HCT116 (cell line): ENCODE measurements around the gene AOAH. TPM values are rescaled to one million over a fixed set of nuclear protein-coding genes. Genes with fewer than 3 reads are reported as not detected.

Experiments
- ATAC-seq: fragments of 200-7000 bp; cut with Tn5 transposase; 2 replicates; pipeline ENCODE4 v1.9.1; 2020; ENCODE audit warnings: mild to moderate bottlenecking, moderate library complexity
- BruUV-seq: library from RNA; stranded (reverse); fragments of 400-500 nt; replicated peaks from 2 replicates; lab custom pipeline; 2021; lab: Mats Ljungman, UMichigan
- CTCF ChIA-PET: fragments of 300-600 bp; sonication (Branson Sonifier 250); formaldehyde crosslinking; loops from one replicate; lab custom pipeline; 2021; ENCODE audit warnings: antibody characterized with exemption; lab: Charles Lee
- POLR2A ChIA-PET: fragments of 300-600, 350-600 bp; sonication (Branson Sonifier 250); formaldehyde crosslinking; loops from one replicate; lab custom pipeline; 2021; ENCODE audit warnings: antibody characterized with exemption; lab: Charles Lee
- RAD21 ChIA-PET, 2 experiments: fragments of 300-600 bp; sonication (Branson Sonifier 250); formaldehyde crosslinking; loops; one replicate each; lab custom pipeline; 2023; ENCODE audit warnings: low total read pairs in 2 of 2; ENCODE audit not compliant: uncharacterized antibody in 2 of 2, unreplicated experiment in 2 of 2, low non-redundant PET in 1 of 2; lab: Charles Lee
- DNase-seq: peaks from one replicate; pipeline ENCODE4 v3.0.0-alpha.2; 2010; ENCODE audit warnings: low read depth, low spot score
- H2AFZ ChIP-seq: fragments of 200-600 bp; shearing (Covaris generic), sonication (generic); 2 replicates; pipeline ENCODE4 v1.6.1; 2017; ENCODE audit warnings: low read depth, mixed run types, mixed read lengths, antibody characterized with exemption, low read length; ENCODE audit not compliant: poor library complexity, severe bottlenecking
- H3K27ac ChIP-seq: 2 replicates; pipeline ENCODE4 v1.5.1; 2012; ENCODE audit warnings: low read depth, low read length
- H3K27me3 ChIP-seq: fragments of 200-600 bp; sonication (generic); 2 replicates; pipeline ENCODE4 v1.6.1; 2016; ENCODE audit warnings: mixed run types, low read length, mixed read lengths; ENCODE audit not compliant: insufficient read depth
- H3K36me3 ChIP-seq, 2 experiments: fragments of 200-500 bp in 1 of 2; fragments of 200-600 bp in 1 of 2; sonication (Bioruptor generic) in 1 of 2; sonication (generic) in 1 of 2; 2 replicates each; pipeline versions ENCODE4 v1.5.1 to v1.6.1; 2014 to 2016; ENCODE audit warnings: low read length in 2 of 2, inconsistent platforms in 1 of 2, mixed read lengths in 1 of 2, mixed run types in 1 of 2; ENCODE audit not compliant: insufficient read depth in 2 of 2, control insufficient read depth in 1 of 2
- H3K4me1 ChIP-seq, 2 experiments: fragments of 200-600 bp in 1 of 2; sonication (generic) in 1 of 2; 2 replicates each; pipeline versions ENCODE4 v1.5.1 to v1.6.1; 2012 to 2017; ENCODE audit warnings: low read length in 2 of 2, inconsistent platforms in 1 of 2, mild to moderate bottlenecking in 1 of 2, mixed read lengths in 1 of 2, mixed run types in 1 of 2, moderate library complexity in 1 of 2; ENCODE audit not compliant: insufficient read depth in 2 of 2, control insufficient read depth in 1 of 2
- H3K4me2 ChIP-seq: fragments of 200-600 bp; sonication (generic); 2 replicates; pipeline ENCODE4 v1.6.1; 2017; ENCODE audit warnings: mixed run types, low read length, mixed read lengths
- H3K4me3 ChIP-seq, 2 experiments: fragments of 200-600 bp in 1 of 2; sonication (generic) in 1 of 2; replicated peaks in 1 of 2; 2 replicates each; pipeline ENCODE4 v1.5.1; 2011 to 2016; ENCODE audit warnings: low read length in 2 of 2, control low read depth in 1 of 2, low read depth in 1 of 2, mild to moderate bottlenecking in 1 of 2, mixed read lengths in 1 of 2, mixed run types in 1 of 2
- H3K79me2 ChIP-seq: fragments of 200-600 bp; sonication (generic); 2 replicates; pipeline ENCODE4 v1.6.1; 2017; ENCODE audit warnings: mild to moderate bottlenecking, mixed run types, low read length, moderate library complexity, mixed read lengths; ENCODE audit not compliant: insufficient read depth
- H3K9ac ChIP-seq: fragments of 200-600 bp; sonication (generic); 2 replicates; pipeline ENCODE4 v1.6.1; 2016; ENCODE audit warnings: low read length, mixed read lengths
- H3K9me2 ChIP-seq: fragments of 200-600 bp; sonication (generic), shearing (Covaris generic); 2 replicates; pipeline ENCODE4 v1.6.1; 2017; ENCODE audit warnings: mixed run types, mild to moderate bottlenecking, moderate library complexity; ENCODE audit not compliant: insufficient read depth
- H3K9me3 ChIP-seq, 2 experiments: fragments of 200-500 bp in 1 of 2; fragments of 200-600 bp in 1 of 2; sonication (Bioruptor generic) in 1 of 2; sonication (generic) in 1 of 2; 2 replicates each; pipeline ENCODE4 v1.6.1; 2014 to 2017; ENCODE audit warnings: low read length in 2 of 2, mixed read lengths in 2 of 2, inconsistent platforms in 1 of 2, low read depth in 1 of 2, mild to moderate bottlenecking in 1 of 2, mixed run types in 1 of 2, moderate library complexity in 1 of 2; ENCODE audit not compliant: control insufficient read depth in 1 of 2, insufficient read depth in 1 of 2
- H4K20me1 ChIP-seq: fragments of 200-600 bp; sonication (generic), shearing (Covaris generic); 2 replicates; pipeline ENCODE4 v1.6.1; 2017; ENCODE audit warnings: mixed run types, mild to moderate bottlenecking, moderate library complexity; ENCODE audit not compliant: insufficient read depth
- CBX3 ChIP-seq: IDR thresholded peaks from 2 replicates; pipeline ENCODE4 v1.6.1; 2012; ENCODE audit warnings: low read depth
- EGR1 ChIP-seq: IDR thresholded peaks from 2 replicates; pipeline ENCODE4 v1.6.1; 2012; ENCODE audit warnings: low read depth
- EZH2phosphoT487 ChIP-seq: fragments of 200-600 bp; IDR thresholded peaks from 2 replicates; pipeline ENCODE4 v1.6.1; 2018; ENCODE audit warnings: antibody characterized with exemption, borderline replicate concordance
- MAX ChIP-seq: IDR thresholded peaks from 2 replicates; pipeline ENCODE4 v1.6.1; 2012
- POLR2A ChIP-seq: IDR thresholded peaks from 2 replicates; pipeline ENCODE4 v1.7.0; 2011; ENCODE audit warnings: borderline replicate concordance; ENCODE audit not compliant: insufficient read depth, insufficient read length; ENCODE audit errors: extremely low read depth
- POLR2AphosphoS5 ChIP-seq: IDR thresholded peaks from 2 replicates; pipeline ENCODE4 v1.6.1; 2011; ENCODE audit warnings: mild to moderate bottlenecking, low read depth, low read length, moderate library complexity
- REST ChIP-seq: IDR thresholded peaks from 2 replicates; pipeline ENCODE4 v1.6.1; 2012; ENCODE audit warnings: low read depth
- SP1 ChIP-seq: IDR thresholded peaks from 2 replicates; pipeline ENCODE4 v1.6.1; 2012; ENCODE audit warnings: low read depth
- TCF7L2 ChIP-seq: IDR thresholded peaks from 2 replicates; pipeline ENCODE4 v1.7.0; 2011; ENCODE audit warnings: borderline replicate concordance, inconsistent platforms; ENCODE audit not compliant: insufficient read depth, insufficient read length; ENCODE audit errors: extremely low read depth
- intact Hi-C: fragments of 100-400 bp; cut with micrococcal nuclease; formaldehyde crosslinking; loops from 2 replicates; pipeline ENCODE4 v1.10.0; 2022
- total RNA-seq: library from RNA; stranded (reverse); gene quantifications from one replicate; pipeline ENCODE4 v1.2.1, GENCODE V29; 2021; ENCODE audit not compliant: unreplicated experiment
- TF ChIP-seq, protein P1 (sequence below): IDR thresholded peaks from 2 replicates; pipeline ENCODE4 v1.6.1; 2011; ENCODE audit warnings: mild to moderate bottlenecking, low read length, moderate library complexity; ENCODE audit not compliant: insufficient replicate concordance; ENCODE audit errors: extremely low read depth

The AOAH gene
- total RNA-seq, 1 experiment from 2014 or later, result 1.1 TPM

- TF ChIP-seq, protein P1, sequence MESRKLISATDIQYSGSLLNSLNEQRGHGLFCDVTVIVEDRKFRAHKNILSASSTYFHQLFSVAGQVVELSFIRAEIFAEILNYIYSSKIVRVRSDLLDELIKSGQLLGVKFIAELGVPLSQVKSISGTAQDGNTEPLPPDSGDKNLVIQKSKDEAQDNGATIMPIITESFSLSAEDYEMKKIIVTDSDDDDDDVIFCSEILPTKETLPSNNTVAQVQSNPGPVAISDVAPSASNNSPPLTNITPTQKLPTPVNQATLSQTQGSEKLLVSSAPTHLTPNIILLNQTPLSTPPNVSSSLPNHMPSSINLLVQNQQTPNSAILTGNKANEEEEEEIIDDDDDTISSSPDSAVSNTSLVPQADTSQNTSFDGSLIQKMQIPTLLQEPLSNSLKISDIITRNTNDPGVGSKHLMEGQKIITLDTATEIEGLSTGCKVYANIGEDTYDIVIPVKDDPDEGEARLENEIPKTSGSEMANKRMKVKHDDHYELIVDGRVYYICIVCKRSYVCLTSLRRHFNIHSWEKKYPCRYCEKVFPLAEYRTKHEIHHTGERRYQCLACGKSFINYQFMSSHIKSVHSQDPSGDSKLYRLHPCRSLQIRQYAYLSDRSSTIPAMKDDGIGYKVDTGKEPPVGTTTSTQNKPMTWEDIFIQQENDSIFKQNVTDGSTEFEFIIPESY, result no peak
- TF ChIP-seq TCF7L2, result no peak
These were observed 201.8 kb downstream of the AOAH start (continued) for GRCh38 chr7:36522453-36523007.

GRCh38 chr7:36521911-36522310 lies 202.4 kb downstream of the AOAH start:
- CTCF ChIA-PET, result no interaction called here
- H3K4me1 ChIP-seq, result peaks cover 5 to 9% of the 10 kb centered on the region in 2 experiments; a peak in 3 of 4 replicates
- DNase-seq, result no peak
- 0 out of 2 replicates have a peak, but pooled peaks cover 3% of the 10 kb centered on the region for H3K27me3 ChIP-seq
- H3K9me2 ChIP-seq, result no peaks in the 10 kb centered on the region
- H3K79me2 ChIP-seq, result no peaks in the 10 kb centered on the region
- H3K9me3 ChIP-seq, result no peaks in the 10 kb centered on the region
- POLR2A ChIA-PET, result no interaction called here
- H3K4me2 ChIP-seq, result no peak overlapping the region
- no peak overlapping the region for H2AFZ ChIP-seq
- intact Hi-C loops, result no loop called here
- BruUV-seq, result no TSS peak
- ATAC-seq, result no peak
- no peak for TF ChIP-seq TCF7L2
- TF ChIP-seq EZH2phosphoT487, result no peak
- TF ChIP-seq MAX, result no peak
- H3K27ac ChIP-seq, result no peak overlapping the region
- H3K36me3 ChIP-seq, result no peaks in the 10 kb centered on the region
- no peak overlapping the region for H3K9ac ChIP-seq
- no peak overlapping the region for H3K4me3 ChIP-seq
- no peaks in the 10 kb centered on the region for H4K20me1 ChIP-seq
- RAD21 ChIA-PET, result no interaction called here

- intact Hi-C loops, result no loop called here
- Histone ChIP-seq H3K36me3 (no peaks in the 10 kb centered on the region), H4K20me1 (no peaks in the 10 kb centered on the region), H3K27ac (no peak overlapping the region), H3K9ac (no peak overlapping the region), H3K4me1 (peaks cover 0 to 1% of the 10 kb centered on the region in 2 experiments; a peak in 2 of 4 replicates), H2AFZ (no peak overlapping the region), H3K9me3 (no peaks in the 10 kb centered on the region), H3K27me3 (0 out of 2 replicates have a peak, but pooled peaks cover 3% of the 10 kb centered on the region), H3K9me2 (no peaks in the 10 kb centered on the region), H3K4me3 (no peak overlapping the region), H3K4me2 (no peak overlapping the region), H3K79me2 (no peaks in the 10 kb centered on the region)
- DNase-seq (no peak), ATAC-seq (no peak)
- ChIA-PET POLR2A (no interaction called here), CTCF (no interaction called here), RAD21 (no interaction called here)
- BruUV-seq, result no TSS peak
- TF ChIP-seq, protein P1, result no peak
- TF ChIP-seq POLR2A (no peak), EGR1 (no peak), SP1 (no peak), POLR2AphosphoS5 (no peak), CBX3 (no peak), REST (no peak)
These were observed 203.2 kb downstream of the AOAH start for GRCh38 chr7:36521133-36521532.
